GM12878 (cell line): ENCODE results near the gene TMPRSS4.

Source experiments
- KDM1A ChIP-seq: fragments of 200-600 bp; sonication (generic); IDR thresholded peaks from 2 replicates; pipeline ENCODE4 v1.6.1; 2016; ENCODE audit warnings: borderline replicate concordance
- RBBP5 ChIP-seq: fragments of 200-600 bp; sonication (generic); conservative IDR thresholded peaks from 2 replicates; pipeline ENCODE4 v1.6.1; 2016
- TF ChIP-seq, protein P1 (sequence below): fragments of 450-650 bp; IDR thresholded peaks from 2 replicates; pipeline ENCODE4 v1.6.1; 2014; ENCODE audit warnings: mild to moderate bottlenecking
- TF ChIP-seq, protein P2 (sequence below): IDR thresholded peaks from 2 replicates; pipeline ENCODE4 v1.6.1; 2012; ENCODE audit warnings: low read depth, low read length, improper control_type of control experiment
- TF ChIP-seq, protein P3 (sequence below), 3 experiments: IDR thresholded peaks in 2 of 3; conservative IDR thresholded peaks in 1 of 3; 2 replicates each; pipeline ENCODE4 v1.5.1; 2011; ENCODE audit warnings: low read depth in 3 of 3, low read length in 3 of 3, mild to moderate bottlenecking in 3 of 3, control low read depth in 2 of 3, moderate library complexity in 2 of 3, inconsistent platforms in 1 of 3, mixed read lengths in 1 of 3; ENCODE audit not compliant: control insufficient read depth in 2 of 3, insufficient read depth in 1 of 3; ENCODE audit errors: extremely low read depth in 1 of 3

DNA sequence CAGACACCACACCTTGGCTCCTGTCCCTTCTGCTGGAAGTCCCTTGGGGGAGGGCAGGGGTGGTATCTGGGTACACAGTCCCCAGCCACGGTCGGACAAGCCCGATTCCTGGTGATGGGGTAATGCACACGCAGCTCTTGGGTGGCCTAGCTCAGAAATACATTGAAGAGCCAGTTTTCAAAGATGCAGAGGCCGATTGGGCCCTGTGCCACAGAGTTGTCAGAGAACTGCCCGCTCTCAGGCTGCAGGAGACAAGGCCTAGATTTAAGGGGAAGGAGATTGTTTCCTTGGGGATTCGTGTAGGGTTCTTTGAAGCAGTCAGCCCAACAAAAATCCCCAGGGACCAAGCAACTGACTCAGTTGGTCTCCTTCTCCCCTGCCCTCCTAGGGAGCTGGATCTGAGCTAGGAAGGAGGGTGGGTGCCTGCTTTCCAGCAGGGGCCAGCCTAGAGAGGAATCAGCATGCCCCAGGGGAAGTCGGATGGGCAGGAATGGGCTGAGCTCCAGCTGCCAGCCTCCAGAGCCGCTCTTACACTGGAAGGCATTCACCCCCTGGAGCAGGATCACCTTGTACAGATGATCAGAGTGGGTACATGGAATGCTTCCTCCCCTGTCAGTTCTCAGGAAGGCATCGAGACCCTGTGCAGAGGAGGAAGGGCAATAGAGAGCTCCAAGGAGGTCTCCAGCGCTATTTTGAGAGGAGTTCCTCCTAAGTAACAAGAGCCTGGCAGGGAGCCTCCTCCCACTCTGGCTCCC is 79.1 kb downstream of the TMPRSS4 start:
- no peak for TF ChIP-seq KDM1A
- TF ChIP-seq, protein P1, sequence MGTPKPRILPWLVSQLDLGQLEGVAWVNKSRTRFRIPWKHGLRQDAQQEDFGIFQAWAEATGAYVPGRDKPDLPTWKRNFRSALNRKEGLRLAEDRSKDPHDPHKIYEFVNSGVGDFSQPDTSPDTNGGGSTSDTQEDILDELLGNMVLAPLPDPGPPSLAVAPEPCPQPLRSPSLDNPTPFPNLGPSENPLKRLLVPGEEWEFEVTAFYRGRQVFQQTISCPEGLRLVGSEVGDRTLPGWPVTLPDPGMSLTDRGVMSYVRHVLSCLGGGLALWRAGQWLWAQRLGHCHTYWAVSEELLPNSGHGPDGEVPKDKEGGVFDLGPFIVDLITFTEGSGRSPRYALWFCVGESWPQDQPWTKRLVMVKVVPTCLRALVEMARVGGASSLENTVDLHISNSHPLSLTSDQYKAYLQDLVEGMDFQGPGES, result no peak
- TF ChIP-seq RBBP5, result no peak
- TF ChIP-seq, protein P2, sequence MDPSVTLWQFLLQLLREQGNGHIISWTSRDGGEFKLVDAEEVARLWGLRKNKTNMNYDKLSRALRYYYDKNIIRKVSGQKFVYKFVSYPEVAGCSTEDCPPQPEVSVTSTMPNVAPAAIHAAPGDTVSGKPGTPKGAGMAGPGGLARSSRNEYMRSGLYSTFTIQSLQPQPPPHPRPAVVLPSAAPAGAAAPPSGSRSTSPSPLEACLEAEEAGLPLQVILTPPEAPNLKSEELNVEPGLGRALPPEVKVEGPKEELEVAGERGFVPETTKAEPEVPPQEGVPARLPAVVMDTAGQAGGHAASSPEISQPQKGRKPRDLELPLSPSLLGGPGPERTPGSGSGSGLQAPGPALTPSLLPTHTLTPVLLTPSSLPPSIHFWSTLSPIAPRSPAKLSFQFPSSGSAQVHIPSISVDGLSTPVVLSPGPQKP, result no peak
- TF ChIP-seq, protein P3, sequence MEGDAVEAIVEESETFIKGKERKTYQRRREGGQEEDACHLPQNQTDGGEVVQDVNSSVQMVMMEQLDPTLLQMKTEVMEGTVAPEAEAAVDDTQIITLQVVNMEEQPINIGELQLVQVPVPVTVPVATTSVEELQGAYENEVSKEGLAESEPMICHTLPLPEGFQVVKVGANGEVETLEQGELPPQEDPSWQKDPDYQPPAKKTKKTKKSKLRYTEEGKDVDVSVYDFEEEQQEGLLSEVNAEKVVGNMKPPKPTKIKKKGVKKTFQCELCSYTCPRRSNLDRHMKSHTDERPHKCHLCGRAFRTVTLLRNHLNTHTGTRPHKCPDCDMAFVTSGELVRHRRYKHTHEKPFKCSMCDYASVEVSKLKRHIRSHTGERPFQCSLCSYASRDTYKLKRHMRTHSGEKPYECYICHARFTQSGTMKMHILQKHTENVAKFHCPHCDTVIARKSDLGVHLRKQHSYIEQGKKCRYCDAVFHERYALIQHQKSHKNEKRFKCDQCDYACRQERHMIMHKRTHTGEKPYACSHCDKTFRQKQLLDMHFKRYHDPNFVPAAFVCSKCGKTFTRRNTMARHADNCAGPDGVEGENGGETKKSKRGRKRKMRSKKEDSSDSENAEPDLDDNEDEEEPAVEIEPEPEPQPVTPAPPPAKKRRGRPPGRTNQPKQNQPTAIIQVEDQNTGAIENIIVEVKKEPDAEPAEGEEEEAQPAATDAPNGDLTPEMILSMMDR (IDR thresholded peaks at IDR 0.05 in 2 of 3, conservative IDR thresholded peaks at IDR 0.05 in 1 of 3; ENCODE audit: control insufficient read depth in 2 of 3, extremely low read depth in 1 of 3, insufficient read depth in 1 of 3, low read depth in 3 of 3, low read length in 3 of 3), result no peak
